H9 (cell line): ENCODE data around the gene SCN3A. TPM values are rescaled to one million over a fixed set of nuclear protein-coding genes. Genes with fewer than 3 reads are reported as not detected.

Experiments
- DNase-seq: peaks from one replicate; pipeline ENCODE4 v3.0.0-alpha.2; 2017
- H2AFZ ChIP-seq: one replicate; pipeline ENCODE4 v1.6.1; 2013; ENCODE audit warnings: mild to moderate bottlenecking, low read length, control low read depth, moderate library complexity
- H2AK5ac ChIP-seq: 2 replicates; pipeline ENCODE4 v1.6.1; 2013; ENCODE audit warnings: low read length, control low read depth, mixed read lengths; ENCODE audit not compliant: insufficient read length
- H2BK120ac ChIP-seq: one replicate; pipeline ENCODE4 v1.6.1; 2013; ENCODE audit warnings: low read depth, mild to moderate bottlenecking, low read length, control low read depth, inconsistent platforms; ENCODE audit not compliant: poor library complexity, severe bottlenecking
- H2BK12ac ChIP-seq: 2 replicates; pipeline ENCODE4 v1.6.1; 2013; ENCODE audit warnings: low read length, control low read depth, mixed read lengths, low read depth; ENCODE audit not compliant: insufficient read length
- H2BK15ac ChIP-seq: 2 replicates; pipeline ENCODE4 v1.6.1; 2013; ENCODE audit warnings: low read depth, low read length, control low read depth
- H2BK20ac ChIP-seq: one replicate; pipeline ENCODE4 v1.6.1; 2013; ENCODE audit warnings: low read depth, mild to moderate bottlenecking, low read length, control low read depth, inconsistent platforms; ENCODE audit not compliant: poor library complexity, severe bottlenecking
- H2BK5ac ChIP-seq: 2 replicates; pipeline ENCODE4 v1.6.1; 2013; ENCODE audit warnings: low read length, control low read depth, mixed read lengths; ENCODE audit not compliant: insufficient read length
- H3K14ac ChIP-seq: 2 replicates; pipeline ENCODE4 v1.6.1; 2013; ENCODE audit warnings: low read length, control low read depth; ENCODE audit not compliant: insufficient read depth
- H3K18ac ChIP-seq: 2 replicates; pipeline ENCODE4 v1.6.1; 2013; ENCODE audit warnings: low read depth, mild to moderate bottlenecking, mixed read lengths, low read length, control low read depth; ENCODE audit not compliant: insufficient read length
- H3K23ac ChIP-seq: 2 replicates; pipeline ENCODE4 v1.6.1; 2013; ENCODE audit warnings: low read length, control low read depth, mixed read lengths, low read depth; ENCODE audit not compliant: insufficient read length
- H3K23me2 ChIP-seq: 2 replicates; pipeline ENCODE4 v1.6.1; 2013; ENCODE audit warnings: low read depth, mild to moderate bottlenecking, mixed read lengths, low read length, control low read depth; ENCODE audit not compliant: insufficient read length, poor library complexity, severe bottlenecking
- H3K27ac ChIP-seq: 2 replicates; pipeline ENCODE4 v1.5.1; 2013; ENCODE audit warnings: low read length, control low read depth, mixed read lengths, low read depth; ENCODE audit not compliant: insufficient read length
- H3K27me3 ChIP-seq: 2 replicates; pipeline ENCODE4 v1.6.1; 2013; ENCODE audit warnings: low read length, control low read depth, inconsistent platforms; ENCODE audit not compliant: insufficient read depth
- H3K4ac ChIP-seq: 2 replicates; pipeline ENCODE4 v1.6.1; 2013; ENCODE audit warnings: low read depth, mild to moderate bottlenecking, control low read depth, inconsistent platforms, low read length, moderate library complexity
- H3K4me1 ChIP-seq: 2 replicates; pipeline ENCODE4 v1.6.1; 2013; ENCODE audit warnings: low read length, control low read depth, inconsistent platforms; ENCODE audit not compliant: insufficient read depth
- H3K4me2 ChIP-seq: 2 replicates; pipeline ENCODE4 v1.6.1; 2013; ENCODE audit warnings: low read length, control low read depth, mixed read lengths; ENCODE audit not compliant: insufficient read length, insufficient read depth
- H3K56ac ChIP-seq: 2 replicates; pipeline ENCODE4 v1.6.1; 2013; ENCODE audit warnings: low read depth, mild to moderate bottlenecking, mixed read lengths, low read length, control low read depth; ENCODE audit not compliant: insufficient read length
- H3K79me1 ChIP-seq: 2 replicates; pipeline ENCODE4 v1.6.1; 2013; ENCODE audit warnings: low read depth, mild to moderate bottlenecking, moderate library complexity, low read length, control low read depth, inconsistent platforms; ENCODE audit not compliant: insufficient read depth, poor library complexity, severe bottlenecking
- H3K79me2 ChIP-seq: 2 replicates; pipeline ENCODE4 v1.6.1; 2013; ENCODE audit warnings: low read length, control low read depth, inconsistent platforms; ENCODE audit not compliant: insufficient read depth
- H3K9ac ChIP-seq: 2 replicates; pipeline ENCODE4 v1.6.1; 2013; ENCODE audit warnings: low read length, control low read depth, mixed read lengths; ENCODE audit not compliant: insufficient read length; ENCODE audit errors: extremely low read depth
- H3K9me3 ChIP-seq: one replicate; pipeline ENCODE4 v1.6.1; 2013; ENCODE audit warnings: low read depth, low read length, inconsistent platforms; ENCODE audit not compliant: control insufficient read depth
- H3T11ph ChIP-seq: one replicate; pipeline ENCODE4 v1.6.1; 2013; ENCODE audit warnings: mild to moderate bottlenecking, low read length, control low read depth, inconsistent platforms
- H4K20me1 ChIP-seq: one replicate; pipeline ENCODE4 v1.6.1; 2013; ENCODE audit not compliant: control insufficient read depth, insufficient read length, insufficient read depth
- H4K5ac ChIP-seq: 2 replicates; pipeline ENCODE4 v1.6.1; 2013; ENCODE audit warnings: low read depth, mild to moderate bottlenecking, mixed read lengths, low read length, control low read depth; ENCODE audit not compliant: insufficient read length
- H4K8ac ChIP-seq: replicated peaks from 2 replicates; pipeline ENCODE4 v1.6.1; 2013; ENCODE audit warnings: low read length, control low read depth, mixed read lengths, low read depth; ENCODE audit not compliant: insufficient read length
- H4K91ac ChIP-seq: 2 replicates; pipeline ENCODE4 v1.6.1; 2013; ENCODE audit warnings: low read depth, mild to moderate bottlenecking, moderate library complexity, mixed read lengths, low read length, control low read depth; ENCODE audit not compliant: insufficient read length
- H3K27ac Mint-ChIP-seq, 3 experiments: 2 replicates in 2 of 3; 3 replicates in 1 of 3; pipeline ENCODE4 v1.8.0; 2020 to 2021; ENCODE audit warnings: mixed read lengths in 3 of 3, mild to moderate bottlenecking in 1 of 3, moderate library complexity in 1 of 3
- H3K27me3 Mint-ChIP-seq: 2 replicates; pipeline ENCODE4 v1.8.0; 2021; ENCODE audit warnings: low read depth, mild to moderate bottlenecking, moderate library complexity, mixed read lengths
- H3K36me3 Mint-ChIP-seq, 3 experiments: 2 replicates in 2 of 3; 3 replicates in 1 of 3; pipeline ENCODE4 v1.8.0; 2020 to 2021; ENCODE audit warnings: low read depth in 3 of 3, mixed read lengths in 3 of 3; ENCODE audit not compliant: insufficient read depth in 1 of 3
- H3K4me1 Mint-ChIP-seq, 2 experiments: 2 replicates each; pipeline ENCODE4 v1.8.0; 2020; ENCODE audit warnings: mixed read lengths in 2 of 2
- H3K4me3 Mint-ChIP-seq, 2 experiments: 2 replicates in 1 of 2; 3 replicates in 1 of 2; pipeline ENCODE4 v1.8.0; 2020 to 2021; ENCODE audit warnings: mild to moderate bottlenecking in 2 of 2, mixed read lengths in 2 of 2, moderate library complexity in 1 of 2
- H3K9me3 Mint-ChIP-seq, 2 experiments: 2 replicates in 1 of 2; 3 replicates in 1 of 2; pipeline ENCODE4 v1.8.0; 2020; ENCODE audit warnings: mild to moderate bottlenecking in 2 of 2, mixed read lengths in 2 of 2, moderate library complexity in 1 of 2
- CTCF ChIP-seq: fragments of 200-600 bp; sonication (generic); conservative IDR thresholded peaks from 3 replicates; pipeline ENCODE4 v1.8.0; 2021; ENCODE audit warnings: antibody characterized with exemption, mild to moderate bottlenecking
- WGBS: extraction: QIAGEN DNeasy Blood & Tissue Kit; methylation state at CpG from one replicate; pipeline ENCODE4 v1.1.7; 2013; ENCODE audit warnings: missing lambda C conversion rate, low lambda C conversion rate, mixed read lengths; ENCODE audit not compliant: insufficient read length; ENCODE audit errors: extremely low coverage; 5-methylcytosine and 5-hydroxymethylcytosine counted together
- total RNA-seq: library from RNA; stranded (reverse); gene quantifications from 2 replicates; pipeline ENCODE4 v1.2.1, GENCODE V29; 2021

The SCN3A gene
- total RNA-seq, 1 experiment from 2014 or later: not detected

GRCh38 chr2:165219481-165219880 is 15.6 kb upstream of the SCN3A start:
- no peak overlapping the region for H3K14ac ChIP-seq
- no peak overlapping the region for H3K4me2 ChIP-seq
- peak; percentile 23 for DNase-seq
- H3K4me1 Mint-ChIP-seq: peaks cover 4 to 7% of the 10 kb centered on the region in 2 experiments; a peak in 2 of 4 replicates
- H4K20me1 ChIP-seq: no peaks in the 10 kb centered on the region
- H3K79me1 ChIP-seq: no peaks in the 10 kb centered on the region
- H3T11ph ChIP-seq: no peak overlapping the region
- no peak overlapping the region for H4K5ac ChIP-seq
- no peak overlapping the region for H2BK120ac ChIP-seq
- no peaks in the 10 kb centered on the region for H3K27me3 Mint-ChIP-seq
- H3K23me2 ChIP-seq: no peaks in the 10 kb centered on the region
- no peaks in the 10 kb centered on the region; the same call in 1 of the 2 replicates for H3K4me1 ChIP-seq
- no CpG with 5 or more reads among the region's 3 CpGs for WGBS
- no peak for TF ChIP-seq CTCF
- no peak overlapping the region for H3K18ac ChIP-seq
- H3K4me3 Mint-ChIP-seq: no peak overlapping the region
- no peak overlapping the region for H2BK12ac ChIP-seq
- no peak overlapping the region for H4K8ac ChIP-seq
- no peaks in the 10 kb centered on the region for H3K27me3 ChIP-seq
- no peak overlapping the region for H3K23ac ChIP-seq
- H4K91ac ChIP-seq: no peak overlapping the region
- no peak overlapping the region for H2BK5ac ChIP-seq
- no peaks in the 10 kb centered on the region for H3K9me3 ChIP-seq
- no peak overlapping the region for H2AK5ac ChIP-seq
- H3K9ac ChIP-seq: no peak overlapping the region
- H3K79me2 ChIP-seq: no peaks in the 10 kb centered on the region
- H3K36me3 Mint-ChIP-seq: peaks cover 0 to 1% (median 0%) of the 10 kb centered on the region in 3 experiments; a peak in 1 of 7 replicates
- H3K9me3 Mint-ChIP-seq: no peaks in the 10 kb centered on the region
- H2BK15ac ChIP-seq: no peak overlapping the region
- H3K27ac ChIP-seq: no peak overlapping the region
- H3K27ac Mint-ChIP-seq: no peak overlapping the region; a peak in 1 of 7 replicates
- no peak overlapping the region for H3K4ac ChIP-seq
- no peak overlapping the region for H2AFZ ChIP-seq
- H3K56ac ChIP-seq: no peak overlapping the region
- H2BK20ac ChIP-seq: no peak overlapping the region
